ENCODE results near the gene VCAN. TPM values are rescaled to one million over a fixed set of nuclear protein-coding genes. Genes with fewer than 3 reads are reported as not detected.

The VCAN gene
- polyA plus RNA-seq, 2 of the 4 experiments (the other 2 are of a cell fraction): 26.0 to 42.0 TPM

DNA sequence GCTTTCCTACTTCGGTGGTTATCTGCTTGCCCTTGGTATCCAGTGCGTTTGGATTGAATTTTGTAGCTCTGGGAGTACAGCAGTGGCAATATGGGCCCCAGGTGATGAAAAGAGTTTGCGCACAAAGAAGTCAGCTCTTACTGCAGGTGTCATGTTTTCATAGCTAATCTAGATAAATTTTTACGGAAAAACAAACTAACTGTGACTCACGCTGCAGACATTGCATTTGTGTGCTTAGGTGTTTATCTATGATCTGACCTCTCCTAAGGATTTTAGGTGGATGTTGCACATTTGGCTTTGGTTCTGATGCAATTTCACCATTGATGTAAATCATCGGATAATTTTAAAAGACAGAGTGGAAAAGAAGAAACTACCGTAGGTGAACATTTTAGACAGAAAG, 92.1 kb downstream of the VCAN start (continued):
- TF ChIP-seq MAZ (IDR thresholded peaks at IDR 0.05; ENCODE audit: borderline replicate concordance, low read depth, low read length) (no peak), PBX3 (IDR thresholded peaks at IDR 0.05) (no peak), CBX2 (IDR thresholded peaks at IDR 0.05; ENCODE audit: borderline replicate concordance, low read depth) (no peak), ZC3H11A (IDR thresholded peaks at IDR 0.05) (no peak), JUN (IDR thresholded peaks at IDR 0.05) (peak in 1 of 2 experiments; percentile 20; a peak in 1 of 5 replicates), HMGXB4 (CRISPR knock-in tag; IDR thresholded peaks at IDR 0.05; ENCODE audit: borderline replicate concordance) (no peak), HOXB13 (CRISPR knock-in tag; IDR thresholded peaks at IDR 0.05; ENCODE audit: low read depth) (no peak)

DNA sequence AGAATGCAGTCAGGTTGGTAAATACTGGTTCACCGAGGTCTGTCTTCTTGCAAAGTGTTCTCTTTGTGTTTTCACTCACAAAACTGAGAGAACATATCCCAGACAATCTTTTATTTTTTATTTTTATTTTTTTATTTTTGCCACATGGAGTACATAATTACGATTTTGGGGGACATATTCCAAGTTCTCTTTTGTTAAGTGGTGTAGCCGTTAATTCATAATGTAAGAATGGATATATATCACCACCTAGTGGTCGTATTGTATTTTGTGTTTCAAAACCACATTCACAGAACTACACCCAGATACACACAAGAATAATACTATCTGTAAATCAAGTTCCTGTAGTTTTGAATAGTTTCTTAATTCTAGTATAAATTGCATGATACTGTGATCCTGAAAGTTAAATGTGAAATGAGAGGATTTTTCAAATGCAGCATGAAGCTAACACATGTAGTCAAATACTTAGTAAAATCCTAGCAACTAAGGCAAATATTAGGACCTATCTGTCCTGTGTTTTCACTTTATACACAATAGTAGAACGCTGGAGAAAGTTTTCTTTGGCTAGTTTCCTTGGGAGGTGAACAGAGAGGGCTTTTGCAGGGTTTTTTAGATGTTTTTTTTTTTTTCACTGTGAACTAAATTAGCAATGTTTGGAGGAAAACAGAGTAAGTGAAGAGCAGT, 92.7 kb downstream of the VCAN start:
- peak; percentile 18 to 44 for DNase-seq (ENCODE audit: low read depth in 1 of 2, low spot score in 1 of 2)
- Histone ChIP-seq H3K4me2 (peak overlapping the region; percentile 61), H3K27ac (peak overlapping the region; percentile 53 to 54; a peak in 5 of 6 replicates), H3K4me1 (peaks cover 27% of the 10 kb centered on the region), H3K9me3 (peaks cover 14% of the 10 kb centered on the region), H3K4me3 (no peak overlapping the region)
- 16% methylated on average over 5 of the region's 5 CpGs for WGBS (ENCODE audit: missing lambda C conversion rate)
- peak; percentile 66 to 81; a peak in 4 of 6 replicates for ATAC-seq
- POLR2A ChIA-PET: no interaction called here
- peak; percentile 99 for FAIRE-seq
- CTCF ChIA-PET: interaction anchor here (0.6 to 4.0 kb wide), 15 partner anchors 12 to 1497 kb away, joined by 3 to 36 read pairs (median 4); no protein-coding TSS in a partner anchor
- TF ChIP-seq SMC3 (IDR thresholded peaks at IDR 0.05) (peak; percentile 80), PBX3 (IDR thresholded peaks at IDR 0.05) (no peak), CBX2 (IDR thresholded peaks at IDR 0.05; ENCODE audit: borderline replicate concordance, low read depth) (no peak), RAD21 (conservative IDR thresholded peaks at IDR 0.05 in 1 of 2, IDR thresholded peaks at IDR 0.05 in 1 of 2) (peak; percentile 70 to 86), NR3C1 (IDR thresholded peaks at IDR 0.05) (no peak), CTCF (IDR thresholded peaks at IDR 0.05) (peak; percentile 78)

- H3K4me2 ChIP-seq: no peak overlapping the region
- H3K9me3 ChIP-seq: peaks cover 14% of the 10 kb centered on the region
- DNase-seq (ENCODE audit: low read depth in 1 of 2, low spot score in 1 of 2) (no peak), ATAC-seq (no peak), FAIRE-seq (no peak)
- TF ChIP-seq MYC (IDR thresholded peaks at IDR 0.05; ENCODE audit: borderline replicate concordance, low read length): no peak
- H3K4me1 ChIP-seq: peaks cover 13% of the 10 kb centered on the region; the same call in 2 of the 3 replicates
- POLR2A ChIA-PET: no interaction called here
- 18% methylated on average over 2 of the region's 2 CpGs for WGBS (ENCODE audit: missing lambda C conversion rate)
- CTCF ChIA-PET: no interaction called here
- no peak overlapping the region for H3K4me3 ChIP-seq
- peak overlapping the region in 1 of 2 experiments; percentile 2; a peak in 1 of 6 replicates for H3K27ac ChIP-seq
These were observed 96.2 kb downstream of the VCAN start for GRCh38 chr5:83567741-83568140.

DNA sequence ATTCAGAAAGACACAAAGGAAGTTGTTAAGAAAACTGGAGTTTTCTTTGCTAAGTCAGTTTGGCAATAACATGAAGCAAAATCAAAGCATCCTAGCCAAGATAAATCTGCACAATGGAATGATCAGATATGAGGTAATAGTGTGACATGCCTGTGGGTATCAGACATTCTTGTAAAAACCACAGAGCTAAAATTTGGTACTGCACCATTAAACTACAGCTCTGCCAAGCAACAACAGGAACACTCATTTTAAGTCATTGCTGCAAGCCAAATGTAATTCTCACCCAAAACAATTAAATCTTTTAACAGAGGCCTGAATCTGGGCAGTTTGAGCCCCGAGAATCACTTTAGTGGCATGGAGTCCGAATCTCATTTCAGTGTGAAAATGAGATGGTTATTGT, 96.6 kb downstream of the VCAN start:
- no peak for DNase-seq (ENCODE audit: low read depth in 1 of 2, low spot score in 1 of 2)
- ChIA-PET CTCF (no interaction called here), POLR2A (no interaction called here)
- FAIRE-seq: no peak
- Histone ChIP-seq H3K4me3 (no peak overlapping the region), H3K4me1 (peaks cover 8% of the 10 kb centered on the region; the same call in 2 of the 3 replicates), H3K4me2 (no peak overlapping the region), H3K9me3 (peaks cover 14% of the 10 kb centered on the region), H3K27ac (peak overlapping the region in 1 of 2 experiments; percentile 28; a peak in 1 of 6 replicates)
- no peak for ATAC-seq
- TF ChIP-seq NPAS2 (CRISPR knock-in tag; IDR thresholded peaks at IDR 0.05; ENCODE audit: borderline replicate concordance): no peak
- 38% methylated on average over 2 of the region's 2 CpGs for WGBS (ENCODE audit: missing lambda C conversion rate)
